ENCODE results near the gene CFAP69.
"Not testable (repeated sequence)": the region's sequence is repeated elsewhere in the genome, so short reads cannot be mapped to it uniquely, and the experiment has no call there.

Gene CFAP69

DNA sequence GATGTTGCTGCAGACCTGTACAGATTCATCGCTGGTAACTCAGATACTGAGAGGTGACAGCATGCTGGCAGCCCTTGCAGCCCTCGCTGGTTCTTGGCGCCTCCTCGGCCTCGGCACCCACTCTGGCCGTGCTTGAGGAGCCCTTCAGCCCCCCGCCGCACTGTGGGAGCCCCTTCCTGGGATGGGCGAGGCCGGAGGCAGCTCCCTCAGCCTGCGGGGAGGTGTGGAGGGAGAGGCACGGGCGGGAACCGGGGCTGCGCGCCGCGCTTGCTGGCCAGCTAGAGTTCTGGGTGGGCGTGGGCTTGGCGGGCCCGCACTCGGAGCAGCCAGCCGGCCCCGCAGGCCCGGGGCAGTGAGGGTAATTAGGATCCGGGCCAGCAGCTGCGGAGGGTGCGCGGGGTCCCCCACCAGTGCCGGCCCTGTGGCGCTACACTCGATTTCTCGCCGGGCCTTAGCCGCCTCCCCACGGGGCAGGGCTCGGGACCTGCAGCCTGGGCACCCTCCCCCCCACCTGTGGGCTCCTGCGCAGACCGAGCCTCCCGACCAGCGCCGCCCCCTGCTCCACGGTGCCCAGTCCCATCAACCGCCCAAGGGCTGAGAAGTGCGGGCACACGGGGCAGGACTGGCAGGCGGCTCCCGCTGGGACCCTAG, 89.3 kb downstream of the CFAP69 start:
- no peak overlapping the region for H3K27ac ChIP-seq (ENCODE audit: insufficient read depth in 1 of 2, low read depth in 1 of 2, low read length in 2 of 2, poor library complexity in 1 of 2, severe bottlenecking in 2 of 2)

DNA sequence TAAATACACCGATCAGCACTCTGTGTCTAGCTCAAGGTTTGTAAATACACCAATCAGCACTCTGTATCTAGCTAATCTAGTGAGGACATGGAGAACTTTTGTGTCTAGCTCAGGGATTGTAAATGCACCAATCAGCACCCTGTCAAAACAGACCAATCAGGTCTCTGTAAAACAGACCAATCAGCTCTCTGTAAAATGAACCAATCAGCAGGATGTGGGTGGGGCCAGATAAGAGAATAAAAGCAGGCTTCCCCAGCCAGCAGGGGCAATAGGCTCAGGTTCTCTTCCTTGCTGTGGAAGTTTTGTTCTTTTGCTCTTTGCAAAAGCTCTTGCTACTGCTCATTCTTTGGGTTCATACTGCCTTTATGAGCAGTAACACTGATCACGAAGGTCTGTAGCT, 90.0 kb downstream of the CFAP69 start:
- H3K36me3 ChIP-seq (ENCODE audit: control insufficient read depth in 4 of 4, insufficient read depth in 4 of 4, low read length in 3 of 4); H3K27ac ChIP-seq (ENCODE audit: insufficient read depth in 1 of 2, low read depth in 1 of 2, low read length in 2 of 2, poor library complexity in 1 of 2, severe bottlenecking in 2 of 2); DNase-seq; H3K27me3 ChIP-seq (replicated peaks in 2 of 5; ENCODE audit: control insufficient read depth in 4 of 5, insufficient read depth in 5 of 5, low read length in 4 of 5); H3K4me1 ChIP-seq (ENCODE audit: control extremely low read depth in 1 of 4, control insufficient read depth in 4 of 4, insufficient read depth in 4 of 4, low read length in 3 of 4); H3K4me3 ChIP-seq (ENCODE audit: control insufficient read depth in 1 of 7, extremely low read depth in 1 of 7, insufficient read depth in 4 of 7, low read depth in 2 of 7, low read length in 6 of 7); H3K9me3 ChIP-seq (ENCODE audit: control extremely low read depth in 1 of 5, control insufficient read depth in 4 of 5, insufficient read depth in 2 of 5, low read depth in 1 of 5, low read length in 4 of 5); CTCF ChIA-PET; POLR2A ChIA-PET: not testable (repeated sequence)
- 100% methylated on average over 1 of the region's 2 CpGs for WGBS (ENCODE audit: insufficient coverage)

More for the DNA sequence above, 89.3 kb downstream of the CFAP69 start:
- 95% methylated on average over 41 of the region's 48 CpGs for WGBS (ENCODE audit: insufficient coverage)
- no peak for DNase-seq
- peaks cover 0 to 2% (median 0%) of the 10 kb centered on the region in 5 experiments for H3K27me3 ChIP-seq (replicated peaks in 2 of 5; ENCODE audit: control insufficient read depth in 4 of 5, insufficient read depth in 5 of 5, low read length in 4 of 5)
- ChIA-PET CTCF (no interaction called here), POLR2A (no interaction called here)
- no peaks in the 10 kb centered on the region for H3K36me3 ChIP-seq (ENCODE audit: control insufficient read depth in 4 of 4, insufficient read depth in 4 of 4, low read length in 3 of 4)
- H3K4me1 ChIP-seq (ENCODE audit: control extremely low read depth in 1 of 4, control insufficient read depth in 4 of 4, insufficient read depth in 4 of 4, low read length in 3 of 4), result no peaks in the 10 kb centered on the region
- no peak overlapping the region for H3K4me3 ChIP-seq (ENCODE audit: control insufficient read depth in 1 of 7, extremely low read depth in 1 of 7, insufficient read depth in 4 of 7, low read depth in 2 of 7, low read length in 6 of 7)
- H3K9me3 ChIP-seq (ENCODE audit: control extremely low read depth in 1 of 5, control insufficient read depth in 4 of 5, insufficient read depth in 2 of 5, low read depth in 1 of 5, low read length in 4 of 5), result no peaks in the 10 kb centered on the region

DNA sequence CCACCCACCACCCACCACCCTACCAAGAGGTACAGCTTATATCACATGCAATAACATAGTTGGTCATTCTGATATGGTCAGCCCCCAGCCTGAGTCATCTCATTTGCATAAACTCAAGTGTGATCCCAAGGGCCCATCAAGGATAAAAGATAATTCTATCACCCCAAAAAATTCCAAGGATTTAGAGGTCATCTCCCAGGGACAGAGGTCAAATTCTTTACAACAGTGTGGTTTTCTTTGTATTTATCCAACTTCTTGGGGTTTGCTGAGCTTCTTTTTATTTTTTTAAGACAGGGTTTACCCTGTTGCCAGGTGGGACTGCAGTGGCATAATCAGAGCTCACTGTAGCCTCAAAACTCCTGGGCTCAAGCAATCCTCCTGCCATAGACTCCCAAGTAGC, 92.1 kb downstream of the CFAP69 start:
- Histone ChIP-seq H3K4me3 (ENCODE audit: control insufficient read depth in 1 of 7, extremely low read depth in 1 of 7, insufficient read depth in 4 of 7, low read depth in 2 of 7, low read length in 6 of 7) (no peak overlapping the region), H3K4me1 (ENCODE audit: control extremely low read depth in 1 of 4, control insufficient read depth in 4 of 4, insufficient read depth in 4 of 4, low read length in 3 of 4) (no peaks in the 10 kb centered on the region), H3K9me3 (ENCODE audit: control extremely low read depth in 1 of 5, control insufficient read depth in 4 of 5, insufficient read depth in 2 of 5, low read depth in 1 of 5, low read length in 4 of 5) (no peaks in the 10 kb centered on the region), H3K36me3 (ENCODE audit: control insufficient read depth in 4 of 4, insufficient read depth in 4 of 4, low read length in 3 of 4) (no peaks in the 10 kb centered on the region), H3K27me3 (replicated peaks in 2 of 5; ENCODE audit: control insufficient read depth in 4 of 5, insufficient read depth in 5 of 5, low read length in 4 of 5) (peaks cover 0 to 2% (median 0%) of the 10 kb centered on the region in 5 experiments), H3K27ac (ENCODE audit: insufficient read depth in 1 of 2, low read depth in 1 of 2, low read length in 2 of 2, poor library complexity in 1 of 2, severe bottlenecking in 2 of 2) (no peak overlapping the region)
- POLR2A ChIA-PET, result no interaction called here
- no peak for DNase-seq
- CTCF ChIA-PET, result no interaction called here

DNA sequence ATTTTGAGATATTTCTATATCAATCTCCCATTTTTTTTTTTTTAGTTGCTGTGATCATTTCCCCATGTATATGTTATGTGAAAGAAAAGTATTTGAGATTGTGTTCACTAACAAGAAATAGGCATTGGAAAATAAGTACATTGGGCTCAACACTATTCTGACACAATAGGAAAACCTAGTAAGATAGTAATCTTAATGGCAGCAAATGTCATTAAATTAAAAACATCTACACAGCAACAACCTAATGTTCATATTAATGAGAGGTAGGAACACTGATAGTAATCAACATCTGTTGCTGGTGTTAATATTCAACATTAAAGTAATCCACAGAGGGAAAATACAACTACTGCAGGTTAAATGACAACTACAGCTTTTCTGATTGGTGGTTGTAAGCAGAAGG, 100.0 kb downstream of the CFAP69 start:
- POLR2A ChIA-PET, result no interaction called here
- peaks cover 0 to 4% (median 0%) of the 10 kb centered on the region in 5 experiments for H3K9me3 ChIP-seq (ENCODE audit: control extremely low read depth in 1 of 5, control insufficient read depth in 4 of 5, insufficient read depth in 2 of 5, low read depth in 1 of 5, low read length in 4 of 5)
- no peak overlapping the region for H3K27ac ChIP-seq (ENCODE audit: insufficient read depth in 1 of 2, low read depth in 1 of 2, low read length in 2 of 2, poor library complexity in 1 of 2, severe bottlenecking in 2 of 2)
- no peaks in the 10 kb centered on the region for H3K27me3 ChIP-seq (replicated peaks in 2 of 5; ENCODE audit: control insufficient read depth in 4 of 5, insufficient read depth in 5 of 5, low read length in 4 of 5)
- peaks cover 0 to 5% (median 0%) of the 10 kb centered on the region in 4 experiments for H3K36me3 ChIP-seq (ENCODE audit: control insufficient read depth in 4 of 4, insufficient read depth in 4 of 4, low read length in 3 of 4)
- CTCF ChIA-PET, result interaction anchor here (0.6 to 1.8 kb wide), 3 partner anchors 11 to 191 kb away, joined by 4 to 5 read pairs (median 5); partner anchors contain the start of gene STEAP1
- DNase-seq, result no peak
- peaks cover 0 to 14% (median 10%) of the 10 kb centered on the region in 4 experiments for H3K4me1 ChIP-seq (ENCODE audit: control extremely low read depth in 1 of 4, control insufficient read depth in 4 of 4, insufficient read depth in 4 of 4, low read length in 3 of 4)
- H3K4me3 ChIP-seq (ENCODE audit: control insufficient read depth in 1 of 7, extremely low read depth in 1 of 7, insufficient read depth in 4 of 7, low read depth in 2 of 7, low read length in 6 of 7), result peak overlapping the region in 1 of 7 experiments; percentile 85

DNA sequence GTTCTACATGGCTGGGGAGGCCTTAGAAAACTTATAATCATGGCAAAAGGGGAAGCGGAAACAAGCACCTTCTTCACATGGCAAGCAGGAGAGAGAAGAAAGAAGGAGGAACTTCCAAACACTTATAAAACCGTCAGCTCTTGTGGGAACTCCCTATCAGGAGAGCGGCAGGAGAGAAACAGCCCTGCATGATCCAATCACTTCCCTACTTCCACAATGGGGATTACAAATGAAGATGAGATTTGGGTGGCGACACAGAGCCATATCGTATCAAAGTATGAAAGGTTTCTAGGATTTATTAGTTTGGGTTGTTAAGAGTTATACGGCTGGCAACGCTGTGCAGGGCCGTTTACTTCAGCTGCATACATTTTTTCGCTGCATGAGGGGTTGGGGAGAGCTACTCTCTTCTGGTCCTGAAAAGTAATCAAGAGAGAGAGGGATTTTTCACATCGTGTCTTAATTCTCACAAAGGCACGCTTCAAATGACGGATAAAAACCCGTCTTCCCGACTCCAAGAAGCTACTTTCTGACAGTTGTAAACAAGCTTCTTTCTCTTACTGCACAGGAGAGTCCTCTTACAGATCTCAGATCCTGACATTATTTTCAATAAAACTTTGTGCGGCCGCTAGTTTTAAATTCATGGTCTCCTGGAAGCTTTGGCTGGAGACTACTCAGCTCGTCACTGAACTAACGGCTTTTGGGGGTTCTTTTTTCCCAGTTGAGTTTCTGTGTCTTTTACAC, 100.8 kb downstream of the CFAP69 start:
- 18% methylated on average over 15 of the region's 18 CpGs for WGBS (ENCODE audit: insufficient coverage)
- ChIA-PET POLR2A (interaction anchor here (0.9 kb wide), 1 partner anchor 58 kb away, joined by 4 read pairs; the partner anchor contains the start of gene CLDN12), CTCF (interaction anchor here (0.8 to 1.8 kb wide), 7 partner anchors 10 to 191 kb away, joined by 3 to 5 read pairs (median 3); partner anchors contain the start of genes CLDN12 and STEAP1)
- H3K9me3 ChIP-seq (ENCODE audit: control extremely low read depth in 1 of 5, control insufficient read depth in 4 of 5, insufficient read depth in 2 of 5, low read depth in 1 of 5, low read length in 4 of 5), result peaks cover 0 to 4% (median 0%) of the 10 kb centered on the region in 5 experiments
- H3K4me3 ChIP-seq (ENCODE audit: control insufficient read depth in 1 of 7, extremely low read depth in 1 of 7, insufficient read depth in 4 of 7, low read depth in 2 of 7, low read length in 6 of 7), result peak overlapping the region in 6 of 7 experiments; percentile 85 to 99 (median 96)
- H3K36me3 ChIP-seq (ENCODE audit: control insufficient read depth in 4 of 4, insufficient read depth in 4 of 4, low read length in 3 of 4), result peaks cover 0 to 5% (median 0%) of the 10 kb centered on the region in 4 experiments
- no peaks in the 10 kb centered on the region for H3K27me3 ChIP-seq (replicated peaks in 2 of 5; ENCODE audit: control insufficient read depth in 4 of 5, insufficient read depth in 5 of 5, low read length in 4 of 5)
- peak; percentile 12 to 55 (median 44) for DNase-seq
- H3K4me1 ChIP-seq (ENCODE audit: control extremely low read depth in 1 of 4, control insufficient read depth in 4 of 4, insufficient read depth in 4 of 4, low read length in 3 of 4), result peaks cover 0 to 14% (median 10%) of the 10 kb centered on the region in 4 experiments
- H3K27ac ChIP-seq (ENCODE audit: insufficient read depth in 1 of 2, low read depth in 1 of 2, low read length in 2 of 2, poor library complexity in 1 of 2, severe bottlenecking in 2 of 2), result peak overlapping the region; percentile 83 to 97

DNA sequence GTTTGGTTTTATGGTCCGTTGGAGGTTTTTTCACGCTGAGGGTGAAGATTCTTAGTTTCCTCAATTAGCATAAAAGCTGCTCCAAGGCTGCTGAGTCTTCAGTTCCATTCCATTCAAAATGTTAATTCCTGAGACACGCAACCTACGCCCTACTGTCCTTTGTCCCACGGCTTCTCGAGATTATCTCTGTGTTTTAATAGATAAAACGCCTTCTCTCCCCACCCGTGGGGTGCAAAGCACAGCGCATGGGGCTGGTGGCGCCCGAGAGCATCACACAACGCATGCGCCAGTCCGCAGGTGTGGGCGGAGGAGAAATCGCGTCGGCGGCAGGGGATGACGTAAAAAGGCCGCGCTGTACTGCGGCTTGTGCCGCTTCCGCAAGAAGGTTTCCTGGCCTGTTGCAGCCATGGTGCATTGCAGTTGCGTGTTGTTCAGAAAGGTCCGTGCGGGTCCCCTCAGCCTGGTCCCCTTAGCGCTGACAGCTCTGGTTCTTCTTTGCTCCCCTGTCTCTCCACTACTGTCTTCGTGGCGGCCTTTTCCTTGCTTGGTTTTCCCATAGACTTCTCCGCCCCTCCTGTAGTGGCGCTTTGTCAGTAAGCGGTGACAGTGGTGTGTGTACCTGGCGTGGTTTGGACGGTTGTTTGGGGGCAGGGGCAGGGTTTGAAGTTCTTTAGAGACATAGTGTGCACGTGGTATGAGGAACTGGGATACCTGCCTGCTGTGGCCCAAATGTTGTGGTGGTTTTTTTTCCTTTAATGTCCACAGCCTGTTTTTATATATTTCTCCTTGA, 101.6 kb downstream of the CFAP69 start, which contains the start of gene GTPBP10:
TSS of gene GTPBP10 (plus strand) at position 381 of the 790 bp plus-strand sequence. CDS start at position 407, 26 bp downstream.
- ChIA-PET POLR2A (interaction anchor here (0.9 kb wide), 1 partner anchor 57 kb away, joined by 4 read pairs; the partner anchor contains the start of gene CLDN12), CTCF (interaction anchor here (0.8 to 1.8 kb wide), 7 partner anchors 10 to 192 kb away, joined by 3 to 5 read pairs (median 3); partner anchors contain the start of genes CLDN12 and STEAP1)
- peak; percentile 98 to 99 (median 98) for DNase-seq
- 0% methylated on average over 22 of the region's 37 CpGs for WGBS (ENCODE audit: insufficient coverage)
- Histone ChIP-seq H3K36me3 (ENCODE audit: control insufficient read depth in 4 of 4, insufficient read depth in 4 of 4, low read length in 3 of 4) (peaks cover 0 to 5% (median 0%) of the 10 kb centered on the region in 4 experiments), H3K4me3 (ENCODE audit: control insufficient read depth in 1 of 7, extremely low read depth in 1 of 7, insufficient read depth in 4 of 7, low read depth in 2 of 7, low read length in 6 of 7) (peak within 1 kb of the TSS; percentile 85 to 99 (median 95)), H3K9me3 (ENCODE audit: control extremely low read depth in 1 of 5, control insufficient read depth in 4 of 5, insufficient read depth in 2 of 5, low read depth in 1 of 5, low read length in 4 of 5) (peaks cover 0 to 4% (median 0%) of the 10 kb centered on the region in 5 experiments), H3K4me1 (ENCODE audit: control extremely low read depth in 1 of 4, control insufficient read depth in 4 of 4, insufficient read depth in 4 of 4, low read length in 3 of 4) (peaks cover 0 to 14% (median 10%) of the 10 kb centered on the region in 4 experiments), H3K27me3 (replicated peaks in 2 of 5; ENCODE audit: control insufficient read depth in 4 of 5, insufficient read depth in 5 of 5, low read length in 4 of 5) (no peaks in the 10 kb centered on the region), H3K27ac (ENCODE audit: insufficient read depth in 1 of 2, low read depth in 1 of 2, low read length in 2 of 2, poor library complexity in 1 of 2, severe bottlenecking in 2 of 2) (peak within 1 kb of the TSS; percentile 97)

Data from common myeloid progenitor, CD34-positive (primary cell).